Fibroblast of peridontal ligament (primary cell): ENCODE data around the gene CFAP54.

ENCODE experiments used
- DNase-seq: peaks from one replicate; pipeline ENCODE4 v3.0.0-alpha.2; 2010; ENCODE audit errors: extremely low read depth

The CFAP54 gene

GRCh38 chr12:96751626-96752025 lies 262.2 kb downstream of the CFAP54 start:
- DNase-seq: no peak

- no peak for DNase-seq
Observed at GRCh38 chr12:96752211-96752610, 262.8 kb downstream of the CFAP54 start.

DNA sequence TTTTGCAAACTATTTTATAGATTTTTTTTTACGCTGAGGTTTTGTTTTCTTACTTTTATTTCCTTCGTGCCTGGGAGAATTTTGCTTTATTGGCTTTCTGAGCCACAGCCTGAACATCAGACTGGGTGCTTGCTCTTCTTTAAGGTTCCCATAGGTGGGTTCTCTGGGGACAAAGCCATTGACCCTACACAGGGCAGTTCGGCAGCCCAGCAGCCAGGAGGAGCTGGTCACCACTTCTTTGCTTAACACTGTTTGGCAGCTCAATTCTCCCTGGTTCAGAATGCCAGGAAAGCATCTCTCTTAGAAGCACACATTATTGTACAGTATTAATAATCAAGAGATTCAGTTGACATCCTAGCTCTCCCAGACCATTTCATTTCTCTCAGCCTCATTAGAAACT lies 276.9 kb downstream of the CFAP54 start:
- DNase-seq: no peak

GRCh38 chr12:96769400-96769799 lies 280.0 kb downstream of the CFAP54 start:
- no peak for DNase-seq

GRCh38 chr12:96770219-96771102 lies 281.1 kb downstream of the CFAP54 start:
- no peak for DNase-seq

DNA sequence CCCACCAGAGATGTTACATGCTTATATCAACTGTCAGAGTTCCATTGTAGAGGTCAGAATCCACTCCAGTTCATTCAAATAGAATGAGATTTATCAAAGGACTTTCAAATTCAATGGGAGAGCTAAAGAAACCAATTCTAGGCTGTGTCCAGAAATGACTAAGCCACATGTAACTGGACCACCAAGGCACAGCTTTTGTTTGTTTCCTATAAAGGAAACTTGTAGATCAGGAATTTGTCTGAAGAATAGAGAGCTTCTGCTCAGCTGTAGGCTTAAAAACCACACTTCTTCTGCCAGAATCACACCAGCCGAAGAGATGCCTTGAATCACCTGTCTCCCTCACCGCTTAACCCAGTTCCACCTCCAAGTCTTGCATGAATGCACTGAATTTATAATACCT lies 283.7 kb downstream of the CFAP54 start:
- no peak for DNase-seq

DNA sequence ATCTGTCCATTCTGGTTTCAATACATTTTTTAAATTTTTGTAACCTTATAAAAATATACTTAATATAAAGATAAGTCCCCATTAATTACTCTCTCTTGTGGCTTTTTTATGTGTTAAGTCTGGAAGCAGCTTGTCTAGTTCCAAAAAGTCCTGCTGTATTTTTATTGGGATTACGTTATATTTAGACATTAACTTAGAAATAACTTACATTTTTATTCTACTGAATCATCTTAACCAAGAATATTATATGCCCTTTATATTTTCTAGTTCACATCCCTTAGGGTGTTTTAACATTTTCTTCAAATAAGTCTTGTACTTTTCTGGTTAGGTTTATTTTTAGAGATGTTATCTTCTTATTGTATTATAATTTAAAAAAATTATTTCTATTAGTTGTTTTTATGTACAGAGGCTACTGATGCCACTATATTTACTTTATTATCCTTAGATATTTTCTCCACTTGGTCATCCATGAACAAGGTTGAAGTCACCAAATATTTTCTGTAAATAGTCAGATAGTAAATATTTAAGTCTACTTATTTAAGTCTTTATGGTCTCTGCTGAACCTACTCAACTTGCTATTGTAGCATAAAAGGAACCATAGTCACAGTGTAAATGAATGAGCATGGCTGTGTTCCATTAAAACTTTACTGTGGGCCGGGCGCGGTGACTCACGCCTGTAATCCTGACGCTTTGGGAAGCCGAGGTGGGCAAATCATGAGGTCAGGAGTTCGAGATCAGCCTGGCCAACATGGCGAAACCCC lies 285.3 kb downstream of the CFAP54 start:
- DNase-seq: no peak

GRCh38 chr12:96776908-96777307 lies 287.5 kb downstream of the CFAP54 start:
- DNase-seq: no peak

- DNase-seq: no peak
Observed at GRCh38 chr12:96780330-96780729, 291.0 kb downstream of the CFAP54 start.

GRCh38 chr12:96786791-96787190 lies 297.4 kb downstream of the CFAP54 start:
- DNase-seq: no peak

GRCh38 chr12:96803969-96804368 lies 314.6 kb downstream of the CFAP54 start:
- no peak for DNase-seq

DNA sequence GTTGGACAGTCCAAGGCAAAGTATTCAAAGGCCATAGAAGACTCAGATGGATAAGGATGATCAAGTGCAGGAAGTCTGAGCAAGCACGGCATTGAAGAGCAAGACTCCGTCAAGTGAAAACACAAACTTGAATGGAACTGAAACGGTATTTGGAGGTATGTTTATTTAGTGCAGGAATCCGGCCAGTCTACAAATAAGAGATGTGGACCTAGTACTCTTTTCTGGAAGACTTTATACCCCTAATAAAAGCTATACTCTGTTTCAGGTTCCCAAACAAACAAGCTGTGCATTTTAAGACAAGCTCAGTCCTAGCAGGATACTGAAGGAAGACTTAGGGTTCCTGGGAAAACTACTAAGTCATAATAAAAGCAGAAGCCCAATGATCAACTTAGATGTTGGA lies 316.9 kb downstream of the CFAP54 start:
- DNase-seq: no peak

DNA sequence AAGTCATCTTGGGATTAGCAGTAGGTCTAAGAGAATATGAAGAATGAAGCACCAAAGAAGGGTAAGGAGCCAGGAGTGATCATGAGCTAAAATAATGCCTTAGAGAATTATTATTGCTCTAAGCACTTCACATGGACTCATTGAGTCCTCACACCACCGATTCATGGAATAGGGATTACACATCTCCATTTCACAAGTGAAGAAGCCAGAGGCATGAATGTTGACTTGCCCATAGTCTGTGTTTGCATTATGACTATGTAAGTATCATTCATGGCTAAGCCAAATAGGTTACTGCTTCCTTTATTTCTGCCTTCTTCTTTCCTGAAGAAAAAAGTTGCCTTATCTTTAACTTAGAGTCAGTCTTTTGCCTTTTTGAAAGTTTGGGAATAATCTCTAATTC lies 318.4 kb downstream of the CFAP54 start:
- no peak for DNase-seq

DNA sequence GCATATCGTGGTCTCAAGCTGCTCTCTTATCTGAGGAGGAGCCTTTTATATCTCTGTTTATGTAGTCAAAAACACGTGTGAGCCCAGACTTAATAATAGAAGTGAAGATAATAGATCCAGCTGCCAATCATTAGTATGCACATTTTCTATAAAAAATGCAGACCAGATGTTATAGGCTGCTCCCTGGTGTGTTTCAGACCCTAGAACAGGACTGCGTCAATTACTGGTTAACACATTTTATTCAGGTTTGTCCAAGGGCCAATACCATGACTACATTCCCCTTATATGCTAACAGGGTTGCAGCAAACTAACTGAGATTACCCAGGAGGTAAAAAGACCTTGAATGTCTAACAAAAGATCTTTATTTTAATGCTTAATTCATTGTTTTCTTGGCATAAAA lies 319.2 kb downstream of the CFAP54 start:
- DNase-seq: no peak

GRCh38 chr12:96809522-96809921 lies 320.1 kb downstream of the CFAP54 start:
- no peak for DNase-seq

- no peak for DNase-seq
Observed at GRCh38 chr12:96810057-96810456, 320.7 kb downstream of the CFAP54 start.

DNA sequence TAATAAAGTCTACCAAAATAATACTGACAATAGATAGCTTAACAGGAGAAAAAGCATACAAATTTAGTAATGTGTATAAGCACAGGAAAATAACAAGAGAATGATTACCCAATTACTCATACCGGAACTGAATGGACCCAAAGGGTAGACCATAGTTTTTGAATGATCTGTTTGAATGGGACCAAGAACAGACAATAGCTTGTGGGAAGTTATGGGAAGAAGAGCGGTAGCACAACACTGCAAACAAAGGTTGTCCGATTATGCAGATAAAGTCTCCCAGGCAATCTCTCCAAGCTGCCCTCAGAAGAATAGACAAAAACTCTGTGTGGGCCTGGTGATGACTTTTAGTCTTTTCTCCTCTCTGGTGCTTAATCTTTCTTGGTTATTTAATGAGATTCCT lies 321.1 kb downstream of the CFAP54 start:
- DNase-seq: no peak

DNA sequence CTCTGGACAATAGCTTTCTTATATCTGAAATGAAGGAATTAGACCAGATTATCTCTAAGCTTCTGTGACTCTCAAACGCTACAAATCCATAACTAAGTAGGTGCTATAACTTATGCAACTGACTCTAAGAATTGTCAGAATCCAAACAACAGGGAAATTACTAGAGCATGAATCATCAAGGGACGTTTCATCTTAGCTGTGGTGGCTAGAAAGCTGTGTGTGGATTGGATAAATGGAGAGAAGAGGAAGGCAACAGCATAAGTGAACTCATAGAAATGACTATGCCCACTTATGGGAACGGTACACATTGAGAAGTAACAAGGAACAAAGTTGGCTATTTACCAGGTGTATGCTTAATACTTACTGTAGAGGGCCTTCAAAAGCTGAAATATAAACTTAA lies 321.7 kb downstream of the CFAP54 start:
- peak; percentile 2 for DNase-seq

DNA sequence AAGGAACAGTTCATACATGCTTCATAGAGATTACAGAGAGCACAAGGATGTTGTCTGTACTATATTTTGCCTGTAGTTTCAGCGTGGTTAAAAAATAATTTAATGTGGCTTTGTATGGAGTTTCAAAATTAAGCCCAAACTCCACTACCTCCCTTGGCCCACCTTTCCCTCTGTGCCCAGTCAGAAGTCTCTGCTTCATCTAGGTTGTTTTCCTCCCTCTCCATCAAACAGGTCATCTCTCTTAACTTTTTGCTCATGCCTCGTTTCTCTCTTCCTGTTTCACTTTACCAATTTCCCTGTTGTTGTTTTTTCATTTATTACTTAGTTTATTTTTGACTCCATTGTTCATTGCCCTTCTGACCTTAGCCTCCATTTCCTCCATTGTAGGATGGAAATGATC lies 322.8 kb downstream of the CFAP54 start:
- DNase-seq: no peak

- no peak for DNase-seq
Observed at GRCh38 chr12:96814200-96814599, 324.8 kb downstream of the CFAP54 start.

GRCh38 chr12:96821592-96821991 lies 332.2 kb downstream of the CFAP54 start:
- DNase-seq: no peak

DNA sequence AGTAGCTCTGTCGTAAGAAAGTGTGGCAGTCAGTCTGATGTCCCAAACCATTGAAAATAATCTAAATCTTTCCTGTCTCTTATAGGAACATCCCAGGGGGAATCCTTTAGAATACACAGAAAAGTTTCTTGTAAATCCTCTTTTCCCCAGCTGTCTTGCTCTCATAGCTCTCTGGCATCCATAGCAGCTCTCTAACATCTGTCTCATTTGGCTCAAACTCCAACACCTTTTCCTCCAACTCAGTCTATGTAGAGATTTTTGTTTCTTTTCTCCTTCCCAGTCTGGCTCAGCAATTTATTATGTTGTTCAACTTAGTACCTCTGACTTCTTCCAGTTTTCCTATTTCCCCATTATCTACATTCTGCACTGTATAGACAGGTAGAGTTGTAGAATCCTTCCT lies 333.3 kb downstream of the CFAP54 start:
- DNase-seq: no peak
